WERI-Rb-1 (cell line): Measurements from ENCODE around the gene TCN1.

ENCODE experiments used
- DNase-seq: peaks from one replicate; pipeline ENCODE4 v3.0.0-alpha.2; 2020
- H3K27ac ChIP-seq: fragments of 250-450 bp; sonication (Bioruptor Pico); 2 replicates; pipeline ENCODE4 v1.5.1; 2020; ENCODE audit warnings: mild to moderate bottlenecking, moderate library complexity
- H3K27me3 ChIP-seq: fragments of 250-450 bp; sonication (Bioruptor Pico); 2 replicates; pipeline ENCODE4 v1.5.1; 2021; ENCODE audit warnings: mild to moderate bottlenecking, low read depth, moderate library complexity; ENCODE audit not compliant: insufficient read depth, severe bottlenecking
- H3K36me3 ChIP-seq: fragments of 250-450 bp; sonication (Bioruptor Pico); 2 replicates; pipeline ENCODE4 v1.5.1; 2020; ENCODE audit warnings: mild to moderate bottlenecking, moderate library complexity
- H3K4me3 ChIP-seq: 2 replicates; pipeline ENCODE4 v1.5.1; 2011; ENCODE audit warnings: low read depth, mild to moderate bottlenecking, control low read depth, low read length
- H3K9me3 ChIP-seq: fragments of 250-450 bp; sonication (Bioruptor Pico); 2 replicates; pipeline ENCODE4 v1.5.1; 2021; ENCODE audit warnings: mild to moderate bottlenecking, moderate library complexity; ENCODE audit not compliant: severe bottlenecking
- TF ChIP-seq, protein P1 (sequence below): IDR thresholded peaks from 2 replicates; pipeline ENCODE4 v1.5.1; 2011; ENCODE audit warnings: low read depth, mild to moderate bottlenecking, control low read depth, inconsistent platforms, low read length

TCN1 gene

DNA sequence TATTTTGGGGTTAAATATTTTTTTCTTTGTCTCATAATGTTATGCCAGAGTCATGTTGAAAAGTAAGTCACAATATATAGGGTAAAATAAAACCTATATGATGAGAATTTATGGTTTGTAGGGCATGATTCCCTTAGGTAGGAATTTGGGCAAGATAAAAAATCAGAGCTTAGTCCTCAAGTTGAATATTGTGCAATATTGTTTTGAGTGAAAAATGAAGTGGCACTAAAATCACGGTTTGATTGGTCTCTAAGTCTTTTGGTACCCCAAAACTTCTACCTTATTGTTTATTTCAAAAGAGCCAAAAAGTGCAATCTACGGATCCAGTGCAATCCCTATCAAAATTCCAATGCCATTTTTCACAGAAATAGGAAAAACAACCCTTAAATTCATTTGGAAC, 54.1 kb downstream of the TCN1 start:
- Histone ChIP-seq H3K4me3 (no peak overlapping the region), H3K27ac (no peak overlapping the region), H3K9me3 (no peaks in the 10 kb centered on the region), H3K27me3 (no peaks in the 10 kb centered on the region), H3K36me3 (peaks cover 4% of the 10 kb centered on the region)
- TF ChIP-seq, protein P1, sequence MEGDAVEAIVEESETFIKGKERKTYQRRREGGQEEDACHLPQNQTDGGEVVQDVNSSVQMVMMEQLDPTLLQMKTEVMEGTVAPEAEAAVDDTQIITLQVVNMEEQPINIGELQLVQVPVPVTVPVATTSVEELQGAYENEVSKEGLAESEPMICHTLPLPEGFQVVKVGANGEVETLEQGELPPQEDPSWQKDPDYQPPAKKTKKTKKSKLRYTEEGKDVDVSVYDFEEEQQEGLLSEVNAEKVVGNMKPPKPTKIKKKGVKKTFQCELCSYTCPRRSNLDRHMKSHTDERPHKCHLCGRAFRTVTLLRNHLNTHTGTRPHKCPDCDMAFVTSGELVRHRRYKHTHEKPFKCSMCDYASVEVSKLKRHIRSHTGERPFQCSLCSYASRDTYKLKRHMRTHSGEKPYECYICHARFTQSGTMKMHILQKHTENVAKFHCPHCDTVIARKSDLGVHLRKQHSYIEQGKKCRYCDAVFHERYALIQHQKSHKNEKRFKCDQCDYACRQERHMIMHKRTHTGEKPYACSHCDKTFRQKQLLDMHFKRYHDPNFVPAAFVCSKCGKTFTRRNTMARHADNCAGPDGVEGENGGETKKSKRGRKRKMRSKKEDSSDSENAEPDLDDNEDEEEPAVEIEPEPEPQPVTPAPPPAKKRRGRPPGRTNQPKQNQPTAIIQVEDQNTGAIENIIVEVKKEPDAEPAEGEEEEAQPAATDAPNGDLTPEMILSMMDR: no peak
- DNase-seq: no peak

DNA sequence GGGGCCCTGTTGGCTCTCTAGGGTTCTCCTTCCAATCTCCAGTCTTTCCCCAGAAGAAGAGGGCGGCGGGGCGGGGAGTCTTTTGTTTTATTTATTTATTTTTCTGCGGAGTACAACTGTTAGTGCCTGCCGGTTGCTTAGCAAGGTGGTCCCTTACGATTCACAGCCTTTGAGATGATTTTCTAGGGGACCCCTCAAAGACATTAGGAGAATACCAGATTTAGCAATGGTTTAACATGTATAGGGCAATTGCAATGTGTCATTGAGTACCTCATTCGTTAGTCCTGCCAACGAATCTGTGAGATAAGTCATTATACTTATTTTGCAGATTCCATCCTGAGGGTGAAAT, 55.4 kb downstream of the TCN1 start:
- H3K27me3 ChIP-seq: no peaks in the 10 kb centered on the region
- TF ChIP-seq, protein P1: no peak
- H3K4me3 ChIP-seq: peak overlapping the region; percentile 62
- H3K9me3 ChIP-seq: no peaks in the 10 kb centered on the region
- H3K27ac ChIP-seq: peak overlapping the region; percentile 78
- no peak for DNase-seq
- peaks cover 17% of the 10 kb centered on the region for H3K36me3 ChIP-seq

DNA sequence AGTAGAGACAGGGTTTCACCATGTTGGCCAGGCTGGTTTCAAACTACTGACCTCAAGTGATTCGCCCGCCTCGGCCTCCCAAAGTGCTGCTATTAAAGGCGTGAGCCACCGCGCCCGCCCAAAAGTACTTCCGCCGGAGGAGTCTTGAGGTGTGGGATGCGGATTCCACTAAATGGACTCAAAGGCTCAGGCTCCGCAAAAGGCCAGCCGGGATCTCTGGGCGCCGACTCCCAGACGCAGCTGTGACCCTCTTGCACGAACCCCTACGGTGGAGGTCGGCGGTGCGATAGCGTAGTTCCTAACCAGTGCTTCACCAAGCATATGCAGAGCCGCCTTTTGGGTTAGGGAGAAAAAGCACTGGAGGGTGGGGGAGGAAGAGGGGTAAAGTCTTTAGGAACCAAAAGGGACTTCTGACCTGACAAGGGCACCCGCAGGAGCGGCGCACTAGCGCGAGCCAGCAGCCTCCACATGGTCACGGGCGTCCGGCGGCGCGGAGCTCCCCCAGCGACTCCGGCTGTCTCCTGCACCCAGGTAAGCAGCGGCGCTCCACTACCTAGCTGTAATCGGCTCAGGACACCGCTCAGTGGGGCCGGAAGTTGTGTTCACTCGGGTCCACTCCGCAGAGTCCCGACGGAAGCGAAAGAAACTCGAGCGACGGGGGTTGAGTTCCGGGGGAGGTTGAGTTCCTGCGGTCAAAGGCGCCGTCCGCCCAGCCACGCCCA, 55.9 kb downstream of the TCN1 start, which contains the start of gene MRPL16:
Gene MRPL16 (minus strand): TSS at position 590 of the 722 bp plus-strand sequence. CDS start 120 bp downstream, at position 470.
- Histone ChIP-seq H3K4me3 (peak within 1 kb of the TSS; percentile 62), H3K27ac (peak within 1 kb of the TSS; percentile 78), H3K36me3 (peaks cover 23% of the 10 kb centered on the region), H3K27me3 (no peaks in the 10 kb centered on the region), H3K9me3 (no peaks in the 10 kb centered on the region)
- TF ChIP-seq, protein P1: peak; percentile 69
- DNase-seq: peak; percentile 95

DNA sequence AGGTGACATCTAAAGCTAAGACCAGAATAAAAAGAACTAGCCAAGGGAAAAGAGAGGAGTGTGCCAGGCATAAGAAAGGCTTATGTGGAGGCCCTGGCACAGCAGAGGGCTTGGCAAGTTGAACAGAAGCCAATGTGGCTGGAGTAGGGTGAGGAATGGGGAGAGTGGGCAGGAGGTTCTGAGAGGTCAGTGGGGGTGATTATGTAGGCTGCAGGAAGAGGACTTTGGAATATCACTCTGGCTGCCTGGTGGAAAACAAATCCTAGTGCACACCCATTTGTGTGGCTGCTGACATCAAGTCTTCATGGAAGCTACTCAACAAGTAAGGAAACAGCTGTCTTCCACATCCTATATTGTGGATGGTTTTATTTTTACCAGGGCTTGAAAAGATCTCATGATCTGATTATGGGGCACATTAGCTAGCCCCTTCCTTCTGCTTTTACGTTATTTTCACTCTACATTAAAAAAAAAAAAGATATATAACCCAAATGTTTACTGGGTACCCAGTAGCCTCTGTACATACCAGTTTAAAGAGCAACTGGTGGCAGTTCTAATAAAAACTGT, 59.2 kb downstream of the TCN1 start:
- Histone ChIP-seq H3K9me3 (no peaks in the 10 kb centered on the region), H3K27me3 (no peaks in the 10 kb centered on the region), H3K4me3 (no peak overlapping the region), H3K36me3 (peaks cover 47% of the 10 kb centered on the region), H3K27ac (no peak overlapping the region)
- TF ChIP-seq, protein P1: no peak
- no peak for DNase-seq

DNA sequence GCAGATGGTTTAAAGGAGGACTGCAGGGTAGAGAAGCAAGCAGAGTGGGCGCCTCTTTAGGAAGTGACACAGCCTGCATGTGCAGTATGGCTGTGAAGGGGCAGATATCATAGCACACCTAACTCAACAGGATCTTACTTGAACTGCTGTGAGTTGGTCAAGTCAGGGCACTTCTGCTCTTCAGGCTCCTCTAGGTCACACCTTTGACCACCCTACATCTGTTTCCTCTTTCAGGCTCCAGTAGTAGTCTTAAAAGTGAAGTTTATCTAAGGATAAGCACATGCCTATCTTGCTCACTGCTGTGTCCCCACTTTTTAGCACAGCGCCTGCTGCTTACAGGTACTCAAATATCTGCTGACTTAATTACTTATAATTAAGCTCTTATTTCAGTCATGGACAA, 62.2 kb downstream of the TCN1 start:
- TF ChIP-seq, protein P1: no peak
- H3K27ac ChIP-seq: peak overlapping the region; percentile 19; the same call in 1 of the 2 replicates

More for the DNA sequence above, 62.2 kb downstream of the TCN1 start:
- Histone ChIP-seq H3K9me3 (no peaks in the 10 kb centered on the region), H3K36me3 (peaks cover 71% of the 10 kb centered on the region), H3K27me3 (no peaks in the 10 kb centered on the region), H3K4me3 (no peak overlapping the region)
- DNase-seq: no peak
